Germinal center (tissue), 1 donor: ENCODE data around the gene SMIM7.

ENCODE experiments used
- DNase-seq: peaks from one replicate; pipeline ENCODE4 v3.0.0; 2012; ENCODE audit warnings: mixed read lengths, low spot score

Gene SMIM7

DNA sequence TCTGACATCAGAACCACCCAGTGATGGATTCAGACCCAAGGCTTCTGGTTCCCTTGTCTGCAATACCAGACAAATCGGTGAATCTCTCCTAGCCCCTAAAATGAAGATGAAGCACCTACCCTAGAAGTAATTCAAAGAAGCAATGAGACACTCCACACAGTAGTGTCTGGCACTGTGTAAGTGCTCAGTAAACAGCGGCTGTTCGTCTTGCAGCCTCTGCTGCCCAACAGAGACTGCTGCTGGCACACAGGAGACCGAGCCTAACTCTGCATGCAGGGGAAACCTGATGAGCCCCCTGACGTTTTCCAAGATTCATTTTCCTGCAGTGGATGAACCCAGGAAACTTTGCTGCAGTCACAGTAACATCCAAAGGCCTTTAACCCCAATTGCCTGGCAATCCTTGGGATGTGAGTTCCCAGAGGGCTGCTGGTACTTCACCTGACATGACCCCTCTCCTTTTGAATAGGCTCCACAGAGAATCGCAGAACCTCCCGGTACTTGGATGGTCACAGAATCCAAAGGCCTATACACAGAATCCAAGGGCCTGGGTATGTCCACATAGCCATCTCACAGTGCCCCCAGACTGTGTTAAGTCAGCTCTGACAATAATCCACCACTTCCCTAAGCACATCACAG lies 38.7 kb downstream of the SMIM7 start:
- DNase-seq: no peak

DNA sequence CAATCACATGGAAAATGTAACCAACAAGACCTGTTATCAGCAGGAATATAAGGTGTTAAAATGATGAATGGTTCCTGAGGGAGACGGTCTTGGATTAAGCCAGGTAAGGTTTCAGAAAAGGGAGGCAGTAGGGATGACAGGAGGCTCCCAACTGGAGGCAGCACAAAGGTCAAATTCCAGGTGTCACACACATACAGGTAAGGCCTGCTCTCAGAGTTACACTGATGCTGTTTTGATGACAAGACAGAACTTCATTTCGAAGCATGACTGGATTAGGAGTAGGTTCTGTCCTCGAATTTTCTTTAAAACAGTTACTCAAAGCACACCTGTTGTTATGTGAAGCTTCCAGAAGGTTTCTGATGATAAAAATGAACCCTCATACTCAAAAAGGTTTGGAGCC lies 39.4 kb downstream of the SMIM7 start:
- no peak for DNase-seq

- DNase-seq: no peak
These were observed 39.9 kb downstream of the SMIM7 start for GRCh38 chr19:16620018-16620417.

DNA sequence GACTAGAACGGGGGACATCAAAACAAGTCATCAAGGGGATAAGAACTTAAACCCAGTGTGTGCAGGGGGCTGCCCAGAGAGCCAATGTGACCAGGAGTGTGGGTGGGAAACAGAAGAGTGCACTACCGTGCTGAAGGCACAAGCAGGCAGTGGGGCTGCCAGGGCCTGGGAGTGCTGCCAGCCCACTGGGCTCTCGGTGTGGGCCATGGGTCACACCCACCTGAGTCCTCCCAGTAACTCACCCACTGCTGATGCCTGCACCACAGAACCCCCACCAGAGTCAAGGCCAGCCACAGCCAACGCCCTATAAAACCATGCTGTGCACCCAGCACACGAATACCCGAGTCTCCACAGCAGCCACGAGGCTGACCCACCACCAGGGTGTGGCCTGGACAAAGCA lies 40.5 kb downstream of the SMIM7 start:
- DNase-seq: no peak

- DNase-seq: no peak
These were observed 41.7 kb downstream of the SMIM7 start for GRCh38 chr19:16618248-16618647.

DNA sequence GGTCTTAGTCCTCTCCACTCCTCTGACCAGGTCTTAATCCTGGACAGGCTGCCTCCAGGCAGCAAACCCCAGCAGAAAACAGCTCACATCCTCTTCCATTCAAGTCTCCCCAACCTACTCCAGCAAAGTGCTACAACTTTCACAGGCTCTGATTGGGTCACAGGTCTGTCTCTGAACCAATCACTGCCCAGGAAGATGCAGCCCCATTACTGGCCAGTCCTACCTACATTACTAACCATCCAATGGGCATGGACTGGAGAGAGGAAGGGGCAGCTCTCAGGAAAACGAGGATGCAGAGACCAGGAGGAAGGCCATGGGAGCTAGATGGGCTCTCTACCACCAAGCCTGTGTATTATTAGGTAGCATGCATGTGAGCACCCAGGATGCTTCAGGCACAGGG lies 44.1 kb downstream of the SMIM7 start:
- DNase-seq: no peak

DNA sequence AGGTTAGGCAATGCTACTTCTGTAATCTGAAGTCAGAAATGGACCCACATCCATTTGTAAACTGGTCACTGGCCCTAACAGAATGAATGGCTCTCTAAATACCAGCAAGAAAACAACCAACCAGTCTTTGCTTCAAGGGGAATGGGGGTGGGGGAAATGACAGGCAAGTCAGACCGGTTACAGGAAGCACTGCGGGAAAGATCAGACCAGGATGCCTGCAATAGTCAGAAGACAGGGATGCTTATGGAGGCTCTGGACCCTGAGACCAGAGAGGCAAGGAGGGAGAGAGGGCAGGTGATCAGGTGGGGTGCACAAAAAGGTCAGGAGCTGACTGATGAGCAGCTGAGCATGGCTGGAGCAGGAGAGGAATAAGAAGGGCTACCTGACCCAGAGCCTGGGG lies 45.0 kb downstream of the SMIM7 start:
- no peak for DNase-seq

GRCh38 chr19:16613841-16614240 lies 46.1 kb downstream of the SMIM7 start:
- no peak for DNase-seq

DNA sequence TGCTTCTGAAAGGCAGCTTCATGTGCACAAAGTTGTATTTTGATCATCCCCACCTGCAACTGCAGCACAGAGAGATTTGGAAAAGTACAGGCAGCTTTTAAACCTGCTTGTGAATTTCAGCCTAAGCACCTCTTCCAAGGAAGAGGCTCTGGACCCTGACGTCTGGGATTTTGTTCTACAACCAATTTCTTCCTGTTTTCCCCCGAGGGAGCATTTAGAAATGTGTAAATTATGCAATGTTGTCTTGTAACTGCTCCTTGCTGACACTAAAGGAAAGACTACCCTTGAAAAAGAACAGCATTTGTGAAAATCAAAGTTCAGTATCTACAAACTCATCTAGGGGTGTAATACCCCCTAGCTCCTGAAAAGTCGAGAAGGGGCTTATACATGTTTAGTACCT lies 47.3 kb downstream of the SMIM7 start:
- DNase-seq: no peak

- DNase-seq: no peak
These were observed 48.8 kb downstream of the SMIM7 start for GRCh38 chr19:16611121-16611520.

GRCh38 chr19:16609511-16610200 lies 50.3 kb downstream of the SMIM7 start:
- DNase-seq: no peak

DNA sequence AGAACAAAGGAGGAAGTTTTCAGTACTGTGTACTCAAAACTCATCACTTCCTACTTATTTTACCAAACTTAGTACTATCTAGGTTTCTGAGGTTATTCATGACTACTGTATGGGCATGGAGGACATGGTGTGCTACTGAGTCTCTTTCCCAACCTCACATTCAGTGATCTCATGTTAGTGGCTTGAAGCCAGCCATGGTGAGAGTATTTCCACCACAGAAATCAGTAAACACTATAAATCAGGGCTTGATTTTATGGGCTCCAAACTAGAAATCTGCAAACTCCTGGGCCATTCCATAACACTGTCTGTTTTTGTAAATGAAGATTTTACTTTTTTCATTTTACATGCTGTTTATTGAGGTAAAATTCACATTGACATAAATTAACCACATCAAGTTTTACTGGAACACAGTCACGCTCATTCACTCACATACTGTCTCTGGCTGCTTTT lies 51.6 kb downstream of the SMIM7 start:
- DNase-seq: no peak

- no peak for DNase-seq
These were observed 52.1 kb downstream of the SMIM7 start for GRCh38 chr19:16607819-16608218.

- DNase-seq: no peak
These were observed 54.4 kb downstream of the SMIM7 start for GRCh38 chr19:16605553-16605994.

DNA sequence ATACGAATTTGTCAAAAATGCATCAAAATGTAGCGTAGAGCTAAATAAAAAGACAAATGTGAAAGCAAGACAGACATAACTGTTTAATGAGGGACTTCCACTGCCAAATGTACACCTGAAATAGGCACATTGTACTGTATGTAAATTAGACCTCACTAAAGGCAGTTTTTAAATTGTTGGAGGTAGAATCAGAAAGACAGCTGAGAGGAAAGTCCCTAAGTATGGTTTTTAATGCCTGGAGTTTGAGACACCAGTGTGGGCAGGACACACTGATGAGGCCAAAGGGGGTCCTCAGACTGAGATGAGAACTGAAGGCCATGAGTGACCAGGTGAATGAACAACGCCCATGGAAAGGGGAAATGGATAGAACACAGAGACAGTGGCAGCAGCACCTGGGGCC lies 54.8 kb downstream of the SMIM7 start:
- DNase-seq: no peak

GRCh38 chr19:16604615-16605014 lies 55.3 kb downstream of the SMIM7 start:
- no peak for DNase-seq

GRCh38 chr19:16603090-16603489 lies 56.9 kb downstream of the SMIM7 start:
- no peak for DNase-seq

DNA sequence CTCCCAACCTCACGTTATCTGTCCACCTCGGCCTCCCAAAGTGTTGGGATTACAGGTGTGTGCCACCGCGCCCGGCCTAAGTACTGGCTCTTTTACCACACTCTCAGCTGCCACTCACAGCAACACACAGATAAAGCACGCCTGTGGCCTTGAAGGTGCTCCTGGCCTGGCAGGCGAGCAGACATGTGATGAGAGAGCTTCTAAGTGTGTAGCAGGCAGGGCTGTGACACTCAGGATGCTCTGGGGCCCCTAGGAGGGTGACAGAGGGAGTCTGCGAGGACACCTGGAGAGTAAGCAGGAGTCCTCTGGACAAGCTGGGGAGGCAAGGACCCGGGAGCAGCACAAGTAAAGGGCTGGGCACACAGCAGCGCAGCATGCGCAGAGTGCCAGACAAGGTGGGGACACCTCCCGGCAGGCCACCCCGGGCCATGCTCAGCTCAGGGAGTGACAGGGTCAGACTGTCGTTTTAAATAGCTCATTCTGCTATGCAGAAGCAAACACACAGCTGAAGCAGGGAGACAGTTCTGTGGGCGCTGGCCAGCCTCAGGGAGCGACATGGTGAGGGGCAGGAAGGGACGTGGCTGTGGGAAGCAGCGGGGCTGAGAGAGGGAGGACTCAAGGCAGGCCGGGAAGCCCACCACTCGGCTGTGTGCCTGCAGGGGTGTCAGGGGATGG lies 58.4 kb downstream of the SMIM7 start:
- no peak for DNase-seq

DNA sequence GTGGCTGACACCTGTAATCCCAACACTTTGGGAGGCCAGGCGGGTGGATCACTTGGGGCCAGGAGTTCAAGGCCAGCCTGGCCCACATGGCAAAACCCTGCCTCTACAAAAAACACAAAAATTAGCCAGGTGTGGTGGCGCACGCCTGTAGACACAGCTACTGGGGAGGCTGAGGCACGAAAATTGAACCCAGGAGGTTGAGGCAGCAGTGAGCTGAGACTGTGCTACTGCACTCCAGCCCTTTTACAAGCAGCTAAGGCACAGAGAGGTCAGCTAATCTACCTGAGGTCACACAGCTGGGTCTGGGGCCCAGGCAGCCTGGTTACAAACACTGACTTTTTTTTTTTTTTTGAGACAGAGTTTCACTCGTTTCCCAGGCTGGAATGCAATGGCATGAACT lies 59.1 kb downstream of the SMIM7 start:
- no peak for DNase-seq

- DNase-seq: no peak
These were observed 60.1 kb downstream of the SMIM7 start for GRCh38 chr19:16599655-16600346.

DNA sequence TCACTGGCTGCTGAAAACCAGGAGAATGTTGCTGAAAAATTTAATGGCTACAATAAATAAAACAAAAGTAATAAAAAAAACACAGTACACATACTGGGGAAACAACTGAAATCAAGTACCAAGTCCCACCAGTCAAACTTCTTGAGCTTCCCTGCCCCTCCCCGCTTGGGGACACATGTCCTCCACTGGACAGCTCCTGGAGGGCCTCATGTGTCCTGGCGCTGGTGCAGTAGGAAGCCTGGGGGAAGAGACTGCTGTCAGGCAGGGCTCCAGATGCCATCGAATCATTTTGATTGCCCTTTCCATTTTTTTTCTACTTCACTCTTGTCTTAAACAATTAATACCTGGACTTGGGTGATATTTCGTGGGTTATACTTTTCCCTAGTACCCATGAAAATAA lies 61.1 kb downstream of the SMIM7 start:
- DNase-seq: no peak

- no peak for DNase-seq
These were observed 63.5 kb downstream of the SMIM7 start for GRCh38 chr19:16596399-16596798.
